HG03575 (cell line): ENCODE results near the gene THAP9.
A peak's percentile ranks its signal among the peaks of the same experiment; 100 is the strongest.
"Not testable (repeated sequence)": the region's sequence is repeated elsewhere in the genome, so short reads cannot be mapped to it uniquely, and the experiment has no call there.

Experiments used
- ATAC-seq: cut with Tn5 transposase; IDR thresholded peaks from one replicate; pipeline ENCODE4 v1.9.1; 2021; ENCODE audit not compliant: unreplicated experiment, insufficient number of reproducible peaks, low FRiP score; ENCODE audit errors: extremely low read depth

The THAP9 gene, protein sequence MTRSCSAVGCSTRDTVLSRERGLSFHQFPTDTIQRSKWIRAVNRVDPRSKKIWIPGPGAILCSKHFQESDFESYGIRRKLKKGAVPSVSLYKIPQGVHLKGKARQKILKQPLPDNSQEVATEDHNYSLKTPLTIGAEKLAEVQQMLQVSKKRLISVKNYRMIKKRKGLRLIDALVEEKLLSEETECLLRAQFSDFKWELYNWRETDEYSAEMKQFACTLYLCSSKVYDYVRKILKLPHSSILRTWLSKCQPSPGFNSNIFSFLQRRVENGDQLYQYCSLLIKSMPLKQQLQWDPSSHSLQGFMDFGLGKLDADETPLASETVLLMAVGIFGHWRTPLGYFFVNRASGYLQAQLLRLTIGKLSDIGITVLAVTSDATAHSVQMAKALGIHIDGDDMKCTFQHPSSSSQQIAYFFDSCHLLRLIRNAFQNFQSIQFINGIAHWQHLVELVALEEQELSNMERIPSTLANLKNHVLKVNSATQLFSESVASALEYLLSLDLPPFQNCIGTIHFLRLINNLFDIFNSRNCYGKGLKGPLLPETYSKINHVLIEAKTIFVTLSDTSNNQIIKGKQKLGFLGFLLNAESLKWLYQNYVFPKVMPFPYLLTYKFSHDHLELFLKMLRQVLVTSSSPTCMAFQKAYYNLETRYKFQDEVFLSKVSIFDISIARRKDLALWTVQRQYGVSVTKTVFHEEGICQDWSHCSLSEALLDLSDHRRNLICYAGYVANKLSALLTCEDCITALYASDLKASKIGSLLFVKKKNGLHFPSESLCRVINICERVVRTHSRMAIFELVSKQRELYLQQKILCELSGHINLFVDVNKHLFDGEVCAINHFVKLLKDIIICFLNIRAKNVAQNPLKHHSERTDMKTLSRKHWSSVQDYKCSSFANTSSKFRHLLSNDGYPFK

DNA sequence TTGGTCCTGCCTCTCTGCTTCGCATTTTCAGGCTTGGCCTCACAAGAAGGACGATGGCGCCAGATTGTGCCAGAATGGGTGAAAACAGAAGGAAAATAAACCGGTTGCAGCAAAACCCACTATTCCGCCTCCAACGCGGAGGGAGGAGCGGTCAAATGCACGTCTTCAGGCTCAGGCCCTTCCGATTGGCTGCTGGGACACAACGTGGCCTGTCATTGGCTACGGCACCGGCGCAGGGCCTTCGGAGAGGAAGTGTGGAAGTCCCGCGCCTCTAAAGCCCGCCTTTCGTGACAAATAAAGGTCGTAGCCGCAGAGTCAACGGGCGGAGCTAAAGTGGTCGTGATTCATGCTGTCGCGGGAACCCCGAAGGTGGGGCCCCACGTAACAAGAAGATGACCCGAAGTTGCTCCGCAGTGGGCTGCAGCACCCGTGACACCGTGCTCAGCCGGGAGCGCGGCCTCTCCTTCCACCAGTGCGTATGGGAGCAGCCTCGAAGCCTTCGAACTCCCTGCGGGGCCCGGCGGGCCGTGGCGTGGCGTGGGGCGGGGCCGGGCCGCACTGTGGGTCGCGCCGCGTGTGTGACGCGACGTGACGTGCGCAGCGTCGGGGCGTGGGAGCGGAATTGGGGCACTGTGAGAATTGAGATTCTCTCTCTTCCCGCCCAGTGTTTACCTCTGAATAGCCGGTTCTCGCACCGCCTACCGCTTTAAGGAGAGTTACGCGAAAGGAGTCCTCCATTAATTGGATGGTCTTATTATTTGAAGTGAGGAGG, at the start of gene THAP9:
Gene THAP9, plus strand, starts transcription at position 325 of the 772 bp plus-strand sequence. Its CDS starts 68 bp downstream, at position 393.
- peak; percentile 62 for ATAC-seq

DNA sequence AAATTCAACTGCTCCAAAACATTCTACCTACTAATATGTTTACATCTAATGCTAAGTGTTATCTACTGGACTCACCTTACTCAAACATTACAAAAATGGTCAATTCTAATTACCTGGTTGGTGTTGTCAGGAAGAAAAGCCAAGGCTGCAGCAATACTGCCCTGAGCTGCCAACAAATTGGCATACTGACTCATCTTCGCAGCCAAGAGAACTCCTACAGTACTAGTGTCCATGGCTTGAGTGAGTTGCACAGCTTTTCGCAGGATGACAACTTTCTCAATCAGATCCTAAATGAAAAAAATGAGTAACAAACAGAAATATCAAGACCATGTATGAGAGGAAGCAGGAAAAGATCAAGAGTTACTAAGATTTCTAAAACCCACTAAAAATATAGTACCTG, 49.2 kb upstream of the THAP9 start:
- ATAC-seq: no peak

DNA sequence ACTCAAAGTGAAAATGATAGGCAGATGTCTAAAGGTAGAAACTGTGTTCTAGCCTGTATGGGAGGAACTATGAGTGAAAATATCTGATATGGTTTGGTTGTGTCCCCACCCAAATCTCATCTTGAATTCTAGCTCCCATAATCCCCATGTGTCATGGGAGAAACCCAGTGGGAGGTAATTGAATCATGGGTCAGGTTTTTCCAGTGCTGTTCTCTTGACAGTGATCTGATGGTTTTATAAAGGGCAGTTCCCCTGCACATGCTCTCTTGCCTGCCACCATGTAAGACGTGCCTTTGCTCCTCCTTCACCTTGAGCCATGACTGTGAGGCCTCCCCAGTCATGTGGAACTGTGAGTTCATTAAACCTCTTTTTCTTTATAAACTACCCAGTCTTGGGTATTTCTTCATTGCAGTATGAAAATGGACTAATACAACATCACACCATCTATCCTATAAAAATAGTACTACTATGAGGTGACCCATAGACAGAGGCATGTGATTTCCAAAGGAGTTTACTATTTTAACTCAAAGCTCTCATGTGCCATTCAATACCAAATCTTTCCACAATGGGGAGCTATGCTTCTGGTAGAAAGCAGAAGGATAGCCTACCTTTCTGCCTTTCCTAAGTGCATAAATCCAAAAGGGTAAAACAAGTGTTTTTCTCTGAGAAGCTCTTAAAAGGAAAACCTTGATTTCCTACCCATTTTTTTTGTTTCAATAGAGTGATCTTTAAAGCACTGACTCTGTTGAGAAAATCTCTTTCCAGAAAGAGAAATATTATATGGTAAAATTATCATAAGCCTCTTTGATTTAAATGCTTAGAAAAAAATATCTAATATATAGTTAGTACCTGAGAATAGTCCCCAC, 48.4 kb upstream of the THAP9 start:
- ATAC-seq: no peak

DNA sequence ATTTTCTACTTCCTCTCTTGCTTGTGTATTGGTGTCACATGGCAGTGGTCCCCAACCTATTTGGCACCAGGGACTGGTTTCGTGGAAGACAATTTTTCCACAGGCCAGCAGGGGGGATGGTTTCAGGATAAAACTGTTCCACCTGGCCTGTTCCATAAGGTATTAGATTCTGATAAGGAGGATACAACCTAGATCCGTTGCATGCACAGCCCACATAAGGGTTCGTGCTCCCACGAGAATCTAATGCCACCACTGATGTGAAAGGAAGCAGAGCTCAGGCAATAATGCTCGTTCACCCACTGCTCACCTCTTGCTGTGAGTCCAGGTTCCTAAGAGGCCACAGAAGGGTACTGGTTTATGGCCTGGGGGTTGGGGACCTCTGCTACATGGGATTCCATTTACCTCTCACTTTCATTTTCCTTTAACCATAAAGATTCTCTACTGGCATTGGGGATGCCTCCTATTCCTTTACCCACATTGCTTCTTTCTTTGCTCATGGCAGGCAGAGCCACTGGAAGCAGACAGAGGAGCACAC, 47.7 kb upstream of the THAP9 start:
- no peak for ATAC-seq

DNA sequence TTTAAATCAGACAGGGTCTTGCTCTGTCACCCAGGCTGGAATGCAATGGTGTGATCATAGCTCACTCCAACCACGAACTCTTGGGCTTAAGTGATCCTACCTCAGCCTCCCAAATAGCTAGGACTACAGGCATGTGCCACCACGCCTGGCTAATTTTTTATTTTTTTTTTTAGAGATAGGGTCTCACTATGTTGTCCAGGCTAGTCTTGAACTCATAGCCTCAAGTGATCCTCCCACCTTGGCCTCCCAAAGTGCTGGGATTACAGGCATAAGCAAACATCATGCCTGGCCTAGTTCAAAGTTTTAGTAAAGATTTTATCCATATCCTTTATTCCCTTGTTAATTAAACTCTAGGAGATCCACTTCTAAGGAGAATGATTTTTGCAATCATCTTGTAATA, 40.0 kb upstream of the THAP9 start:
- not testable (repeated sequence) for ATAC-seq

DNA sequence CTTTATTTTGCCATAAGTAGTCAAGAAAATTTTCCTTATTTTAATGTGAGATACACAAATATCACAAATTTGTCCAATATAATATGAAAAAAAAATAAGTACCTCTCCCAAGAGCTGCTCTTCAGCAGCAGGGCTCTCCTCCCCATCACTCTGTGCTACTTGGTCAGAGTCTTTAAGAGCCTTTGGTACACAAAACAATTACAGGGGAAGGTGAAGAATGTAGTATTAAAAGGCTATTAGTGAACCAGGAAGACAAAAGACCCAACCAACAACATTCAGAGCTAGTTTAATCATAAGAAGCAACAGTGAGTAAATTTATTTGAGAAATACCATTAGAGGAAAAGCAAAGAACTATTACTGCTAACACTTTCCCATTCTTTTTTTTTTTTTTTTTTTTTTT, 39.0 kb upstream of the THAP9 start:
- no peak for ATAC-seq

DNA sequence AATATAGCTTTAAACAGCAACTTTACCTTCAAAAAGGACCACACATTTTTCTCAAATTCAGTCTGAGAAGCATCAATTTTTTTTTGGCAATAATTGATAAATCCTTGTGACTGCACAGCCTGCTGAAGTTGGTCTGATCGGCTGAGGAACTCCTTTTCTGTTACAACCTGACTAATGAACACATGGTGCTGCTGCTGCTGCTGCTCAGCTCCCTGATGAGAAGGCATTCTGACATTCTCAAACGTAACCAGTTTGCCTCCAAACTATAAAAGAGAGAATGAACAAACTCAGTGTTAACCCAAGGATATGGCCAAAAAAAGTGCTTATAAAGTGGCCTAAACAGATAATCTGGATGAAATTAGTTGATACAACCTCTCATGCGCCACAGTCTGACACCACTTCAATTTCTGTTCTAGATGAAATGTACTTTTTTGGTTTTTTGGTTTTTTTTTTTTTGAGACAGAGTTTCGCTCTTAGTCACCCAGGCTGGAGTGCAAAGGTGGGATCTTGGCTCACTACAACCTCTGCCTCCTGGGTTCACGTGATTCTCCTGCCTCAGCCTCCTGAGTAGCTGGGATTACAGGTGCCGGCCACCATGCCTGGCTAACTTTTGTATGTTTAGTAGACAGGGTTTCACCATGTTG, 36.1 kb upstream of the THAP9 start:
- ATAC-seq: no peak

DNA sequence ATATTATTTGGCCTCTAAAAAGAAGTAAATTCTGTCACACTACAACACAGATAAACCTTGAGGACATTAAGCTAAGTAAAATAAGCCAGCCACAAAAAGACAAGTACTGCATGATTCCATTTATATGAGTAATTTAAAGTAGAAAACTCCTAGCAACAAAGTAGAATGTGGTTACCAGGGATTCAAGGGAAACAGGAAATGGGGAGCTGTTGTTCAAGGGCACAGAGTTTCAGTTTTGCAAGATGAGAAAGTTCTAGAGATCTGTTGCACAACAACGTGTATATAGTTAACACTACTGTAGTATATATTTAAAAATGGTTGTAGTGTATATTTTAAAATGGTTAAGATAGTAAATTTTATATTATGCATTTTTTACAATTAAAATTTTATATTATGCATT, 34.9 kb upstream of the THAP9 start:
- no peak for ATAC-seq

DNA sequence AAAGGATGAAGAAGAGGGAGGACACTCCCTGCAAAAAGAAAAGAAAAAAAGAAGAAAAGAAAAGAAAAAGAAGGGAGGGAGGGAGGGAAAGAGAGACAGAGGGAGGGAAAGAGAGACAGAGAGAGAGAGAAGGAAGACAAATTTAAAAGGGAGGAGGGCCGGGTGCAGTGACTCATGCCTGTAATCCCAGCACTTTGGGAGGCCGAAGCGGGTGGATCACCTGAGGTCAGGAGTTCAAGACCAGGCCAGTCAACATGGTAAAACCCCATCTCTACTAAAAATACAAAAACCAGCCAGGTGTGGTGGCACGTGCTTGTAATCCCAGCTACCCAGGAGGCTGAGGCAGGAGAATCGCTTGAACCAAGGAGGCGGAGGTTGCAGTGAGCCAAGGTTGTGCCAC, 34.5 kb upstream of the THAP9 start:
- ATAC-seq: not testable (repeated sequence)

DNA sequence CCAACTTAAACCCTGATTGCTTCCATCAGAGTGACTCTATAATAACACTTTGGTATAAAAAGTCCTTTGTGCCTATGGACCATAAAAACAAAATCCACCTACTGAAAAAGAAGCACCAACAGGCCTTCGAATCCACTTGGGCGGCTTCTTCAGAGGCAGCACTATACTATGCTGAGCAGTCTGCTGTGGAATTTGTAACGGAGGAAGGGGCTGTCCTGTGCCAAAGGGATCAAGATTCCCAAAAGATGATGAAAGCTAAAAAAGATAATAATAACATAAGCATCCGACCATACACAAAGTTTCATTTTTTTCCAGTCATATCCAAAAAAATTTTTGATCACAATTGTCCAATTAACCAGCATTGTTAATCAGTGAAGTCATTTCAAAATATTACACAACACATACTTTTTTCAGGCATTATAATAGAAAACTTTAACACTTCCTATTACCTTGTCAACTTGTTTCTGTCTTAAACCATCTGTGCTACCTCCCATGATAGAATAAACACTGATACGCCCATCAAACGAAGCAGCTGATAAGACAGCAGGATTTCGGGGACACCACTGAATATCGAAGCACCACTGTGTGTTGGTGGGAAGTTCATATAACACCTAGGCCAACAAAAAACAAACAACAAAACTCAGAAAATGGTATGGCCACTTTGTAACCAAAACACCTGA, 33.7 kb upstream of the THAP9 start:
- ATAC-seq: no peak

DNA sequence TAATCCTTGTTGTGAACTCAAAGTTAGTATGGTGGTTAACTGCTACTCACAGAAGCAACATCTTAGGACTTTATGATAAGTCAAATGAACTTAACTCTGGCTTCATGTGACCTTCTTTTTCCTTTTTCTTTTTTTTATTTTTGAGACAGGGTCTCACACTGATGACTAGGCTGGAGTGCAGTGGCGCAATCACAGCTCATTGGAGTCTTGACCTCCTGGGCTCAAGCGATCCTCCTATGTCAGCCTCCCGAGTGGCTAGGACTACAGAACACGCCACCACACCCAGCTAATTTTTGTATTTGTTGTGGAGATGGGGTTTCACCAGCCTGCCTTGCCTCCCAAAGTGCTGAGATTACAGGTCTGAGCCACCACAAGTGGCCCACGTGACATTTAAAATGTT, 32.0 kb upstream of the THAP9 start:
- no peak for ATAC-seq

DNA sequence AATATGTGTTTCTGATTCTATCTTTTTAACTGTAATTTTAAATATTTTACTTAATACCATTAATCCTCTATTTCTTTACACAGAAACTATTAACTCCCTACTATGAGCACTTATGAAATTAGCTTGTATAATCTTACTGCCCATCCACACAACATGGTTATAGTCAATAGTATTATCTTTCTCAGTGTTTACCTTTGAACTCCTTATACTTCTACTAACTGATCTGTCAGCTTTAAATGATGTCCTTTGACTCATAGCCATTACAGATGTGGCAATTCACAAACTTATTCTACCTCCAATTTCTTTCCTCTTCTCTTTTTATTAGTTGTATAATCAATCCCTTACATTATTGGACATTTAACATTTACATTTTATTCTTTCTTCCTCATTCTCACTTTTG, 15.1 kb upstream of the THAP9 start:
- no peak for ATAC-seq

DNA sequence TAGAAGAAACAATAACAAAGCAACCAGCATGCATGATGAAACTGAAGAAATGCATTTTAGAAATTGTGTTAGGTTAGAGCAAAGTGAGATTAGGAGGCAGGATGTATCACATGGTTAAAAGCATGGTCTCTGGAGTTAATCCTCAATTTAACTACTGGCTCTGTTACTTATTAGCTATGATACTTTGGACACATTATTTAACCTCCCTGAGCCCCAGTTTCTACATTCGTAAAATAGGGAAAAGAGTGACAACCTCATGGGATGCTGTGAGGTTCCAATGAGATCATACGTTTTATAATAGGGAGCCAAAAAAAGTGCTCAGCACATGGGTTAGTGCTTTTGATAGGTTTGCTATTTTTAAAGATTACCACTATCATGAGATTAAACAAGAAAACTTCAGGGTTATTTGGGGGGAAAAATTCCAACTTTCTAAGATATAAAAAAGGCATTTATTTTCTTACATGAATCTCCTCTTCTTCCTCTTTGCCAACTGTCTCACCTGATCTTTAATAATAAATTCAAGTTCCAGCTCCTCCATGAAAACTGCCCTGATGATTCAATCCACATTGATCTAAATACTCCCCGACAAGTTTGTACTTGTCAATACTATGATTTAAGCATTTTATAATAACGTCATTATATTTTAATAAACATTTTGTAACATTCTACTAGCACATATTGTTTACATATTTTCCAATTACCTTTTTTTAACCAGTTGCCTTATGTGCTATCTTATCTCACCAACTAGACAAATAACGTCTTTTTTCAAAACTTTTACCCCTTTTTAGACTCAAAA, 14.2 kb upstream of the THAP9 start:
- no peak for ATAC-seq

DNA sequence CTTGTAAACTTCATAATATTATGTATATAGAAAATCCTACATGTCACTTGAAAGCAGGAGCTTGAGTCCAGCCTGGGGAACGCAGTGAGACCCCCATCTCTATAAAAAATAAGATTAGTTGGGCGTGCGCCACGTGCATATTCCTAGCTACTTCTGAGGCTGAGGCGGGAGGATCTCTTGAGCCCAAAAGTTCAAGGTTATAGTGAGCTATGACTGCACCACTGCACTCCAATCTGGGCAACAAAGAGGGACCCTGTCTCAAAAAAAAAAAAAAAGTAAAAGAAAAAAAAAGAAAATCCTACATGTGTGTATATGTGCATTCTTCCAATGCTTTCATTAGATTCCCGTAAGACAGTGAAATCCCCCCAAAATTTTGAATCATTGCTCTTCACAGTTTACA, 11.2 kb upstream of the THAP9 start:
- ATAC-seq: no peak

DNA sequence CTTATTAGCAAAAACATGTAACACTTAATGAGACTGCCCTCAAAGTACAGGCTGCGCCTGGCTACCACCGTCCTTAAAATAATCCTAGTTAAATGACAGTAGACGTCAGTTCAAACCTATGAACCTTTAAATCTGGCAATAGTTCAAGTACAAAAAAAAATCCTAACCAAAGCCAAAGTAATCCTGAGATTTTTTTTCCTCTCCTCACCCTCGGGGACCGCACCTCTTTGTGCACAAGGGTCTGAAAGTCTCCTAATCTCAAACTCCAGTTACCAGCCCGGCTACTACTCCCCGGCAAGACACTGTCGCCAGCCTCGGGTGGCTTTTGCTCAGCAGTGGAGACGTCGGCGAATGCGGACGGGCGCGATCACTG, 10.0 kb upstream of the THAP9 start:
- ATAC-seq: peak; percentile 6

DNA sequence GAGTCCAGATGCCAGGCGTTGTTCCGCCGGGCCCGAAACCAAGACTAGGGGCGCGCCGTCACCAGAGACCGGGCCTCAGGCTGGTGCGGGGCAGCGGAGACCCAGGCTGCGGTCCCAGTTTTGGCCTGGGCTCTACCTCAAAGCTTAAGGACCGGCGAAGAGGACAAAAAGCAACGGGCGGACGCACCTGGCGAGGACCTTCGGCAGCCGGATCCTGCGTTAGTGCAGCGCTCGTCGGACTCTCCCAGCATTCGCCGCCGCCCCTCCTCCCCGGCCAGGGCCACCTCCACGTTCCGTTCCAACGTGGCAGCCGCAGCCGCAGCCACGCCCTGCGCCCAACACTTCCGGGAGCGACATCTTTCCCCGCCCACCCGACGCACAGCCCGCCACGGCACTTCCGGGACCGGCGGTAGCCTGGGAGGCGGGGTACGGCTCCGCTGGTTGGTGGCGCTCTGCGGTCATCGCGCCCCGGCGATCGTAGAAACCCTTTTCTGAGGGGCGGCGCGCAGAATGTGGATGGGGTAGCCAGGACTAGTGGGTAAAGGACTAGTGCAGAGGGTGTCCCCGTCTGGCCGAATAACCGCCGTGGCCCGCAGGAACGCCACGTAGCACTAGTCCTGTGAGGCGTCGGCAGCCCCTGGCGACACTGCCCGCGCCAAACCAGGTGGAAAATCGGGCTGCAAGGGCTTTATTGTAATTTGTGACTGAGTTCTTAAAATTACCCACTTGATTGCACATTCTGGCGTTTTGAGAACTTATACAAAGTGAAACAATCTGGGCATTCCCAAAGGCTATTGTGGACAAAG, 9.4 kb upstream of the THAP9 start, which contains the start of gene SEC31A:
Gene SEC31A, minus strand, starts transcription at position 253 of the 806 bp plus-strand sequence. CDS start 9,217 bp downstream, outside the sequence.
- ATAC-seq: peak; percentile 54
